HG03045 (cell line): ENCODE data around the gene SLC7A4.
"Not testable (repeated sequence)": the region's sequence is repeated elsewhere in the genome, so short reads cannot be mapped to it uniquely, and the experiment has no call there.

Source experiments
- ATAC-seq: cut with Tn5 transposase; IDR thresholded peaks from one replicate; pipeline ENCODE4 v1.9.1; 2021; ENCODE audit warnings: mild to moderate bottlenecking, moderate library complexity; ENCODE audit not compliant: unreplicated experiment

SLC7A4 gene

DNA sequence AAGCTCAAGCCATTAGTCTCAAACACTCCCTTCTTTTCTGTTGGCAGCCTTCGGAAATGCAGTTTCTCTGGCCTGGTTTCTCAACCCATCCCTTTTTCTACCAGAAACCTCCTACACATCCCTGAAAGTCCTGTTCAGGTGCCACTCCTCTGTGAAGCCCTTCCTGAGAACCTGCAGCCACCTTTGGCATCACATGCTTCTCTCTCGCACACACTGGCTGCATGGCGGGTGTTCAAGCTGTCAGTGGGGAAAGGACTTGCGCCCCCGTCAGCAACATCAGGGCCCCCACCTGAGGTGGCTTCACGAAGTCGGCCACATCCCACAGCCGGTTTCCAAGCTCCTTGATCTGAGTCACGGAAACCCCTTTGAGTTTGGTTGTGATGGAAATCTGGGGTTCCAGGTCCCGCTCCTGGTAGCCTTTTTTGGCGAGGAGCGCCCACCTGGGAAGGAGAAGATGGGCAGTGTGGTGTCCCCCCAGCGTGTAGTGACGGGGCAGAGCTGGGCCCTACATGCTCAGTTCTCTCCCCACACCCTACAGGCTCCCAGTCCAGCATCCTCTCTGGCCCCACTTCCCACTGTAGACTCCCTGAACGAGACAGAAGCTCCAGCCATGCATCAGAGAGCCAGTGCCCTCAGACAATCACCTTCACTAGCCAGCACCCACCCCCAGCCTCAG is 11.6 kb upstream of the SLC7A4 start:
- ATAC-seq, result no peak

GRCh38 chr22:21042978-21043859 is 10.9 kb upstream of the SLC7A4 start:
- ATAC-seq, result no peak

GRCh38 chr22:21041937-21042336 is 9.6 kb upstream of the SLC7A4 start:
- no peak for ATAC-seq

GRCh38 chr22:21039158-21039557 is 6.8 kb upstream of the SLC7A4 start:
- not testable (repeated sequence) for ATAC-seq

DNA sequence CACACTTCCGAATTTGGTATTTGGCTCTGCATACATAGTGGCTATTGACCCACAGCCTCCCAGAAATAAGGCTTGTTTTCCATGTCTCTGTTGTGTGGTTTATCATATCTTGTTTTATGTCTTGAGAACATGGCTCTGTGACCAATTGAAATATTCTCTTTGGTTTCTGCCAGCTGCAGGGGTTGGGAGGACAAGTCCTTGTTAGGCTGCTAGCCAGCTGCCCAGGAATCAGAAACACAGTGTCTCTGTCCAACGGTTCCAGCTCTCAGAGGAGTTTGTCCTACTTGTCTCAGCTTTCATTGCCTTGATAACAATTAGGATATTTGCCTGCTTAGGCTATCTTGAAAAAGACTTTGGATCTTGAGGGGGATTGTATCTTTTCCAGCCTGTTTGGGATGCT is 6.0 kb upstream of the SLC7A4 start:
- no peak for ATAC-seq

GRCh38 chr22:21034989-21035388 is 2.6 kb upstream of the SLC7A4 start:
- no peak for ATAC-seq

GRCh38 chr22:21033895-21034294 is 1.5 kb upstream of the SLC7A4 start:
- ATAC-seq, result no peak

DNA sequence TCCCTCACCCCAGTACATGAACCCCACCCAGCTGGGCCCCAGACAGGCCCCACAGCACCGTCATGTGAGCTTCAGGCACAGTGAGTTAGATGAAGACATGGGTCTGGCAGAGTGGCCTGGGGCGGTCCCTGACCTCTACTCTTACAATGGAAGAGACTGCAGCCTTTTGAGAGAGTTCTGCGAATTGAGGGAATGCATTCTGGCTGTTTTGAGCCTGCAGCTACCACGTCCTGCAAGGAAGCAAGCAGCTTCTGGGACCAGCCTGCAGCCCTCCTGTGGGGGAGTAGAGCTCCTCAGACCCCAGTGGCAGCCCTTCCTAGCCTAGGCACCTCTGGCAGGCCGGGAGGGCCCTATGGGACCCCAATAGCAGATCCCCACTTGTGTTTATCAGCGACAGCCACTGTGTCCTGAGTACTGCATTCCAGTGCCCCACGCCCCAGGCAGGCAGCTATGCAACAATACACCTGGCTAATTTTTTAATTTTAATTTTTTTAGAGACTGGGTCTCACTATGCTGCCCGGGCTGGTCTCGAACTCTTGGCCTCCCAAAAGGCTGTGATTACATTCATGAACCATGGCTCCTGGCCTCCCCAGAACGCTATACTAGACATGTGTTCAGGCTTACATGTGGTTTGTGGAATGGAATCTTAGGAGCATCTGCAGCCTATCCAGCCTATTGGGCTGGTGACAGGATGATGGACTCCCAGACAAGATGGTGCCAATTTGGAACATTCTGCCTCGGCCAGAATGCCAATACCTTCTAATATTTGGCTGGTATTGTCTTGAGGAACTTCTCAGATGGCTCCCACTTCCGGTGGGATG is 717 bp upstream of the SLC7A4 start:
- ATAC-seq, result no peak

DNA sequence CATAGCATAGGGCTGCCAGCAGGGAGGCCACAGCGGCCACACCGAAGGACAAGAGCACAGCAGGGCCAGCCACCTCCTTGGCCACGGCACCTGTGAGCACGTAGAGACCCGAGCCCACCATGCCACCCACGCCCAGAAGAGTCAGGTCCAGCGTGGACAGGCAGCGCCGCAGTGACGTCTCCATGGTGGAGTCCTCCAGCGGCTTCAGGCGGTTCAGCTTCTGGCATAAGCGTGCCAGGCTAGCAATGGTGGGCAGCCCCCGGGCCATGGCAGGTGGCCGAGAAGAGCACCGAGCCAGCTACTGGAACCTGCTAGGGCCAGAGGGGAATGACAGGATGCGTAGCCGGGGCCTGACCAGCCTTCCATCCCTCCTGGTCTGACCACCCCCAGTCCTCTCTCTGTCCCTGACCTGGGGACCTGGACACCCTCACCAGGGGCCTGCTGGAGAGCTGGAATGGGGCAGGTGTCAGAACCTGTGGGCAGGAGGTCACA is 770 bp downstream of the SLC7A4 start:
- ATAC-seq, result no peak

DNA sequence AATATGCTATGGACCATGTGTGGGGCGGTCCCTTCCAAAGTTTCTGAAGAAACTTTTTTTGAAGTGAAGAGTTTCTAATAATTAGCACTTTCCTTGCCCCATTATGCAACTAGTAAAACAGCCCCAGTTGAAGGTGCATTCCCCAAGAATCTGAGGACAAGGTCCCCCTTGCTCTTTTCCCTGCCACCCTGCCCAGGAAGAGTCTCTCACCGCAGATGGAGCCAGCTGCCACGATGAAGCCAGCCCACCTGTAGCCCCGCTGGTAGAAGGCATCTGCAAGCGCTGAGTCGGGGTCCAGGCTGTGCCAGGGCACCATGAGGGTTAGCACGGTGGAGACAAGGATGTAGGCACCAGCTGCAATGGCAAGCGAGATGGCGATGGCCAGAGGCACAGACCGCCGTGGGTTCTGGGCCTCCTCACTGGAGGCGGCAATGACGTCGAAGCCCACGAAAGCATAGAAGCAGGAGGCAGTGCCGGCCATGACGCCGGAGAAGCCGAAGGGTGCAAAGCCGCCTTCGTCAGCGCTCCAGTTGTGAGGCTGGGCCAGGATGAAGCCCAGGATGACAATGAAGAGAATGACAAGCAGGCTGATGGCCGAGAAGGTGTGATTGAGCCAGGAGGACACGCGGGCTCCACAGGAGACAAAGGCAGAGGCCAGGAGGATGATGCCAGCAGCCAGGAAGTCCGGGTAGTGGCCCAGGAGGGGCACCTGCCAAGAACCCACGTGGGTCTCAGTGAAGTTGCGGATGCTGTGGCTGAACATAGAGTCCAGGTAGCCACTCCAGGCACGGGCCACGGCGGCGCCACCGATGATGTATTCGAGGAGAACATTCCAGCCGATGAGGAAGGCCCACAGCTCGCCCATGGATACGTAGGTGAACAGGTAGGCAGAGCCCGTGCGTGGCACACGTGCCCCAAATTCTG is 1.5 kb downstream of the SLC7A4 start:
- no peak for ATAC-seq

DNA sequence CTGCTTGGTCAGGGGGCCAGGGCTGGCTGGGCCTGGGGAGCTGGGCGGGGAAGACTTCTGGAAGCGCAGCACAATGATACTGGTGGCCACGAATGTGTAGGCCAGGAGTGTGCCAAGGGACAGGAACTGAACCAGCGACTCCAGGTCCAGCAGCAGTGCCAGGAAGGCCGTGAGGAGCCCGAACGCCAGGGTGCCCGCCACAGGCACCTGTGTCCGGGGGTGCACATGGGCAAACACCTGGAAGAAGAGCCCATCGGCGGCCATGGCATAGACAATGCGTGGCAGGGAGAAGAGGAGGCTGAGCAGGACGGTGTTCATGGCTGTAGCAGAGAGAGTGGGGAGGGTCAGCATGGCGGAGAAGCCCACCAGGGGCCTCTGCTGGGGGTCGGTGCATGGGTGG is 2.3 kb downstream of the SLC7A4 start:
- no peak for ATAC-seq

- no peak for ATAC-seq
These were observed 2.8 kb downstream of the SLC7A4 start for GRCh38 chr22:21029486-21030025.

- no peak for ATAC-seq
These were observed 3.8 kb downstream of the SLC7A4 start for GRCh38 chr22:21028277-21029251.

- no peak for ATAC-seq
These were observed 5.3 kb downstream of the SLC7A4 start for GRCh38 chr22:21026783-21027692.

GRCh38 chr22:21025763-21026755 is 6.3 kb downstream of the SLC7A4 start:
- no peak for ATAC-seq

DNA sequence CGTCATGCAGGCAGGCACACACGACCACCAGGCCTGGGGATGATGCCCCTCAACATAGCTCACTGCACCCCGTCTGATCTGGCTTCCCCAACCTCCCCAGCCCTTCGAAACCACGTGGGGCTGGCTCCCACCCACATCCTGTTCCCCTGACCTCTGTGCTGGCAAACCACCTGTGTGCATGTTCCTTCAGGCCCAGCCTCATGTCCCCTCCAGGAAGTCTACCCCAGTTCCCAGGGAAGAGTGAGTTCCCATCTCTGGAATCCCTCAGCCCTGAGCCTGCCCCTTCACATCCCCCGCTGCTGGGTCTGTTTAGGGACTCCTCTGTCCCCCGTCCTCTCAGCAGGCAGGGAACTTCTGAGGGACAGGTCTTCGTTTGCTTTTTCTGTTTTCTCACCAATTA is 7.1 kb downstream of the SLC7A4 start:
- ATAC-seq, result no peak
